HFF-Myc (cell line): ENCODE results near the gene TTC13.

Source experiments
- DNase-seq: peaks from one replicate; pipeline ENCODE4 v3.0.0-alpha.2; 2011; ENCODE audit warnings: low read depth; ENCODE audit errors: extremely low read depth
- H3K4me3 ChIP-seq: replicated peaks from 2 replicates; pipeline ENCODE4 v1.5.1; 2011; ENCODE audit warnings: low read depth, mild to moderate bottlenecking, control low read depth, low read length
- TF ChIP-seq, protein P1 (sequence below): IDR thresholded peaks from 2 replicates; pipeline ENCODE4 v1.5.1; 2012; ENCODE audit warnings: mild to moderate bottlenecking, low read depth, low read length, control low read depth; ENCODE audit errors: missing control alignments

TTC13 gene

DNA sequence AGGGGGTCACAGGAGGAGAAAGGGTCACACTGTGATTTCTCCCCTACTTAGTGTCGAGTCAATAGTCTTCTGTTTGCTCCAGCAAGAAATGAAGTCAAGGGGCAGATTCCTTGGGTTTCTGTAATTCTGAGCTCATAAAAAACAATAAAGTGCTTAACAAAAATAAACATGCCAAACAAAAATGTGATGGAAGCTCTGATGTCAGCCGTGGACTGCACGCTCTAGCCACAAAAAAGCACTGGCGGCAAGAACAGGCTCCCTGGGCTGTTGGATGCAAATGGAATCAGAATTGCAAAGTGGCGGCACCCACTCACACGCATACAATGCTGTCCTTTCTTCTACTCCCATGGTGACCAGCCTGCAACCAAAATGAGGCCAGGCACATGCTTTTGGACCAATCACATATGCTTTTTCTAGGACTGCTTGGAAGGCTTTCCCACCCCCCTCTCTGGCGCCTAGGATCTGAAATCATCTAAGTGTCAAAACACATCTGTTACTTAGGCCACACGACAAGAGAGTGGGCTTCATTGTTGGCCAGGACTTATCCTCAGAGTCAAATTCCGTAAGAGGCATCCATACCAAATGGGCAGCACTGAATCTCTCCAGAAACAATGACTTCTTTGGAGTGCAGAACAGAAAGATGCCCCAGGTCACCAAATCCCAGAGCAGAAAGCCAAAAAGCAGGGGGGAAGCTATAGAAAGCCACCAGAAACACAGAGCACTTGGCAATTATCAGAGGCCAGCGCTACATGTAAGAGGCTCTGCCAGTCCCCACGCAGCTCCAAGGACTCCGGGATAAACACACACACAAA is 119.5 kb downstream of the TTC13 start:
- TF ChIP-seq, protein P1, sequence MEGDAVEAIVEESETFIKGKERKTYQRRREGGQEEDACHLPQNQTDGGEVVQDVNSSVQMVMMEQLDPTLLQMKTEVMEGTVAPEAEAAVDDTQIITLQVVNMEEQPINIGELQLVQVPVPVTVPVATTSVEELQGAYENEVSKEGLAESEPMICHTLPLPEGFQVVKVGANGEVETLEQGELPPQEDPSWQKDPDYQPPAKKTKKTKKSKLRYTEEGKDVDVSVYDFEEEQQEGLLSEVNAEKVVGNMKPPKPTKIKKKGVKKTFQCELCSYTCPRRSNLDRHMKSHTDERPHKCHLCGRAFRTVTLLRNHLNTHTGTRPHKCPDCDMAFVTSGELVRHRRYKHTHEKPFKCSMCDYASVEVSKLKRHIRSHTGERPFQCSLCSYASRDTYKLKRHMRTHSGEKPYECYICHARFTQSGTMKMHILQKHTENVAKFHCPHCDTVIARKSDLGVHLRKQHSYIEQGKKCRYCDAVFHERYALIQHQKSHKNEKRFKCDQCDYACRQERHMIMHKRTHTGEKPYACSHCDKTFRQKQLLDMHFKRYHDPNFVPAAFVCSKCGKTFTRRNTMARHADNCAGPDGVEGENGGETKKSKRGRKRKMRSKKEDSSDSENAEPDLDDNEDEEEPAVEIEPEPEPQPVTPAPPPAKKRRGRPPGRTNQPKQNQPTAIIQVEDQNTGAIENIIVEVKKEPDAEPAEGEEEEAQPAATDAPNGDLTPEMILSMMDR = no peak
- no peak for DNase-seq
- no peak overlapping the region for H3K4me3 ChIP-seq

DNA sequence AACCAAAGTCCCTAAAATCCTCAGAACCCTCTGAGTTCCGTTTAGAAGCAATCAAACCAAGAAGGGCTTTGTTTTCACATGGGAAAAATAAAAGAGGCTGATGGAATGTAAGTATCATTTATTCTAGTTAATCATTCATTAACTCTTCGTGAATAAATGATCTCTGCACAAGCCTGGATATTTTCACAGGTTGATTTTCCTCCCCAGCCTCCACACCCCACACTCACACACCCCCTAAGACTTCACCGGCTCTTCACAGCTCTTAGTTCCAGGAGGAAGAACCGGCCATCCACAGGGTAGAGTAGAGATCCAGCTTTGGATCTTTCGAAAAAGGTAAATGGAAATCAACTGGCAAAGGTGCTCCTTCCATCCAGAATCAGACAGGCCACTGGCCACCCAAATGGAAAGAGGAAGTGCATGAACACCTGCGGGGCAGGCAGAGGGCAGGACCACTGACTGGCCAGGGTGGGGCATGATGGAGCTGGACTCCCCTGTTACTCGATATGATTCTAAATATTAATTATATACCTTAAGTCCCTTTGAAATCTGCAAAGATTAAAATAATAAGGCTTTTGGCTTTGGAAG is 120.3 kb downstream of the TTC13 start:
- TF ChIP-seq, protein P1 = no peak
- no peak overlapping the region for H3K4me3 ChIP-seq
- no peak for DNase-seq

DNA sequence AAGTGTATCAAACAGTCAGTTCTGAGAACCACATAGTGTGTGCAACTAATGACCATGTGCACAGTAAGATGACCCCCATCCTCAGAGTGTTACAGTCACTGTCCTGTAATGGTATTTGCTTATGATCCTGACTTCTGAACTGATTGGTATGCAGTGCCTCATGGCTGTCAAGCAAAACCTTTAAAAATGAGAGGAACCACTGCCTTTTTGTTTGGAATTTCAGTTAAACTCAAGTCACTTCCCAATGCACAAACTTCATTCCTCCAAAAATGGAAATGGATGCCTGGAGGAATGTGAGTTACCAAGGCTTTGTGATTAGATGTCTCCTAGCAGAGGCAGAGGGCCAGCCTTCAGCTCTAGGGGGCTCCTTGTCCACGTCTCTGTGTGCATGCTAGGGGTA is 120.8 kb downstream of the TTC13 start:
- no peak for DNase-seq

GRCh38 chr1:230857077-230857476 is 121.6 kb downstream of the TTC13 start:
- DNase-seq = no peak
- TF ChIP-seq, protein P1 = no peak
- no peak overlapping the region for H3K4me3 ChIP-seq

More for the DNA sequence above, 120.8 kb downstream of the TTC13 start:
- H3K4me3 ChIP-seq = no peak overlapping the region
- TF ChIP-seq, protein P1 = no peak
